ENCODE results near the gene WWOX. TPM values are rescaled to one million over a fixed set of nuclear protein-coding genes. Genes with fewer than 3 reads are reported as not detected.

WWOX gene
- total and polyA plus RNA-seq, 2 of the 8 experiments (the other 6 are each of a cell fraction or from before 2014, with no cell fraction given) = 5.4 to 16.7 TPM

GRCh38 chr16:78984887-78985464 lies 885.5 kb downstream of the WWOX start (continued):
- TF ChIP-seq, protein P1, sequence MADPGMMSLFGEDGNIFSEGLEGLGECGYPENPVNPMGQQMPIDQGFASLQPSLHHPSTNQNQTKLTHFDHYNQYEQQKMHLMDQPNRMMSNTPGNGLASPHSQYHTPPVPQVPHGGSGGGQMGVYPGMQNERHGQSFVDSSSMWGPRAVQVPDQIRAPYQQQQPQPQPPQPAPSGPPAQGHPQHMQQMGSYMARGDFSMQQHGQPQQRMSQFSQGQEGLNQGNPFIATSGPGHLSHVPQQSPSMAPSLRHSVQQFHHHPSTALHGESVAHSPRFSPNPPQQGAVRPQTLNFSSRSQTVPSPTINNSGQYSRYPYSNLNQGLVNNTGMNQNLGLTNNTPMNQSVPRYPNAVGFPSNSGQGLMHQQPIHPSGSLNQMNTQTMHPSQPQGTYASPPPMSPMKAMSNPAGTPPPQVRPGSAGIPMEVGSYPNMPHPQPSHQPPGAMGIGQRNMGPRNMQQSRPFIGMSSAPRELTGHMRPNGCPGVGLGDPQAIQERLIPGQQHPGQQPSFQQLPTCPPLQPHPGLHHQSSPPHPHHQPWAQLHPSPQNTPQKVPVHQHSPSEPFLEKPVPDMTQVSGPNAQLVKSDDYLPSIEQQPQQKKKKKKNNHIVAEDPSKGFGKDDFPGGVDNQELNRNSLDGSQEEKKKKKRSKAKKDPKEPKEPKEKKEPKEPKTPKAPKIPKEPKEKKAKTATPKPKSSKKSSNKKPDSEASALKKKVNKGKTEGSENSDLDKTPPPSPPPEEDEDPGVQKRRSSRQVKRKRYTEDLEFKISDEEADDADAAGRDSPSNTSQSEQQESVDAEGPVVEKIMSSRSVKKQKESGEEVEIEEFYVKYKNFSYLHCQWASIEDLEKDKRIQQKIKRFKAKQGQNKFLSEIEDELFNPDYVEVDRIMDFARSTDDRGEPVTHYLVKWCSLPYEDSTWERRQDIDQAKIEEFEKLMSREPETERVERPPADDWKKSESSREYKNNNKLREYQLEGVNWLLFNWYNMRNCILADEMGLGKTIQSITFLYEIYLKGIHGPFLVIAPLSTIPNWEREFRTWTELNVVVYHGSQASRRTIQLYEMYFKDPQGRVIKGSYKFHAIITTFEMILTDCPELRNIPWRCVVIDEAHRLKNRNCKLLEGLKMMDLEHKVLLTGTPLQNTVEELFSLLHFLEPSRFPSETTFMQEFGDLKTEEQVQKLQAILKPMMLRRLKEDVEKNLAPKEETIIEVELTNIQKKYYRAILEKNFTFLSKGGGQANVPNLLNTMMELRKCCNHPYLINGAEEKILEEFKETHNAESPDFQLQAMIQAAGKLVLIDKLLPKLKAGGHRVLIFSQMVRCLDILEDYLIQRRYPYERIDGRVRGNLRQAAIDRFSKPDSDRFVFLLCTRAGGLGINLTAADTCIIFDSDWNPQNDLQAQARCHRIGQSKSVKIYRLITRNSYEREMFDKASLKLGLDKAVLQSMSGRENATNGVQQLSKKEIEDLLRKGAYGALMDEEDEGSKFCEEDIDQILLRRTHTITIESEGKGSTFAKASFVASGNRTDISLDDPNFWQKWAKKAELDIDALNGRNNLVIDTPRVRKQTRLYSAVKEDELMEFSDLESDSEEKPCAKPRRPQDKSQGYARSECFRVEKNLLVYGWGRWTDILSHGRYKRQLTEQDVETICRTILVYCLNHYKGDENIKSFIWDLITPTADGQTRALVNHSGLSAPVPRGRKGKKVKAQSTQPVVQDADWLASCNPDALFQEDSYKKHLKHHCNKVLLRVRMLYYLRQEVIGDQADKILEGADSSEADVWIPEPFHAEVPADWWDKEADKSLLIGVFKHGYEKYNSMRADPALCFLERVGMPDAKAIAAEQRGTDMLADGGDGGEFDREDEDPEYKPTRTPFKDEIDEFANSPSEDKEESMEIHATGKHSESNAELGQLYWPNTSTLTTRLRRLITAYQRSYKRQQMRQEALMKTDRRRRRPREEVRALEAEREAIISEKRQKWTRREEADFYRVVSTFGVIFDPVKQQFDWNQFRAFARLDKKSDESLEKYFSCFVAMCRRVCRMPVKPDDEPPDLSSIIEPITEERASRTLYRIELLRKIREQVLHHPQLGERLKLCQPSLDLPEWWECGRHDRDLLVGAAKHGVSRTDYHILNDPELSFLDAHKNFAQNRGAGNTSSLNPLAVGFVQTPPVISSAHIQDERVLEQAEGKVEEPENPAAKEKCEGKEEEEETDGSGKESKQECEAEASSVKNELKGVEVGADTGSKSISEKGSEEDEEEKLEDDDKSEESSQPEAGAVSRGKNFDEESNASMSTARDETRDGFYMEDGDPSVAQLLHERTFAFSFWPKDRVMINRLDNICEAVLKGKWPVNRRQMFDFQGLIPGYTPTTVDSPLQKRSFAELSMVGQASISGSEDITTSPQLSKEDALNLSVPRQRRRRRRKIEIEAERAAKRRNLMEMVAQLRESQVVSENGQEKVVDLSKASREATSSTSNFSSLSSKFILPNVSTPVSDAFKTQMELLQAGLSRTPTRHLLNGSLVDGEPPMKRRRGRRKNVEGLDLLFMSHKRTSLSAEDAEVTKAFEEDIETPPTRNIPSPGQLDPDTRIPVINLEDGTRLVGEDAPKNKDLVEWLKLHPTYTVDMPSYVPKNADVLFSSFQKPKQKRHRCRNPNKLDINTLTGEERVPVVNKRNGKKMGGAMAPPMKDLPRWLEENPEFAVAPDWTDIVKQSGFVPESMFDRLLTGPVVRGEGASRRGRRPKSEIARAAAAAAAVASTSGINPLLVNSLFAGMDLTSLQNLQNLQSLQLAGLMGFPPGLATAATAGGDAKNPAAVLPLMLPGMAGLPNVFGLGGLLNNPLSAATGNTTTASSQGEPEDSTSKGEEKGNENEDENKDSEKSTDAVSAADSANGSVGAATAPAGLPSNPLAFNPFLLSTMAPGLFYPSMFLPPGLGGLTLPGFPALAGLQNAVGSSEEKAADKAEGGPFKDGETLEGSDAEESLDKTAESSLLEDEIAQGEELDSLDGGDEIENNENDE (IDR thresholded peaks at IDR 0.05; ENCODE audit: insufficient replicate concordance, low read length) = no peak
- TF ChIP-seq HDAC2 (IDR thresholded peaks at IDR 0.05; ENCODE audit: borderline replicate concordance in 1 of 2, low read depth in 2 of 2, low read length in 2 of 2) = no peak
- TF ChIP-seq BCL11A (IDR thresholded peaks at IDR 0.05; ENCODE audit: low read depth in 2 of 2, low read length in 2 of 2) = no peak
- no peak for TF ChIP-seq POU5F1 (IDR thresholded peaks at IDR 0.05; ENCODE audit: low read depth, low read length)
- no peak for TF ChIP-seq EGR1 (IDR thresholded peaks at IDR 0.05; ENCODE audit: borderline replicate concordance, low read depth, low read length)
- no peak for TF ChIP-seq SIX5 (IDR thresholded peaks at IDR 0.05; ENCODE audit: low read depth, low read length)
- TF ChIP-seq PHF8 (conservative IDR thresholded peaks at IDR 0.05; ENCODE audit: low read depth, low read length) = no peak
- TF ChIP-seq, protein P2, sequence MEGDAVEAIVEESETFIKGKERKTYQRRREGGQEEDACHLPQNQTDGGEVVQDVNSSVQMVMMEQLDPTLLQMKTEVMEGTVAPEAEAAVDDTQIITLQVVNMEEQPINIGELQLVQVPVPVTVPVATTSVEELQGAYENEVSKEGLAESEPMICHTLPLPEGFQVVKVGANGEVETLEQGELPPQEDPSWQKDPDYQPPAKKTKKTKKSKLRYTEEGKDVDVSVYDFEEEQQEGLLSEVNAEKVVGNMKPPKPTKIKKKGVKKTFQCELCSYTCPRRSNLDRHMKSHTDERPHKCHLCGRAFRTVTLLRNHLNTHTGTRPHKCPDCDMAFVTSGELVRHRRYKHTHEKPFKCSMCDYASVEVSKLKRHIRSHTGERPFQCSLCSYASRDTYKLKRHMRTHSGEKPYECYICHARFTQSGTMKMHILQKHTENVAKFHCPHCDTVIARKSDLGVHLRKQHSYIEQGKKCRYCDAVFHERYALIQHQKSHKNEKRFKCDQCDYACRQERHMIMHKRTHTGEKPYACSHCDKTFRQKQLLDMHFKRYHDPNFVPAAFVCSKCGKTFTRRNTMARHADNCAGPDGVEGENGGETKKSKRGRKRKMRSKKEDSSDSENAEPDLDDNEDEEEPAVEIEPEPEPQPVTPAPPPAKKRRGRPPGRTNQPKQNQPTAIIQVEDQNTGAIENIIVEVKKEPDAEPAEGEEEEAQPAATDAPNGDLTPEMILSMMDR (IDR thresholded peaks at IDR 0.05; ENCODE audit: control extremely low read depth in 1 of 3, insufficient read depth in 1 of 3, low read depth in 1 of 3, low read length in 3 of 3) = no peak

Measured in H1 (cell line).